Globus pallidus (tissue), 1 donor: ENCODE data around the gene WIPF3.

Source experiments
- DNase-seq: peaks from one replicate; pipeline ENCODE4 v3.0.0-alpha.2; 2015; ENCODE audit warnings: low spot score

WIPF3 gene

GRCh38 chr7:29915481-29916215, 109.3 kb downstream of the WIPF3 start:
- DNase-seq = no peak

GRCh38 chr7:29917641-29918040, 111.3 kb downstream of the WIPF3 start:
- DNase-seq = peak; percentile 41

GRCh38 chr7:29918850-29919249, 112.5 kb downstream of the WIPF3 start:
- DNase-seq = no peak

GRCh38 chr7:29919790-29920189, 113.5 kb downstream of the WIPF3 start:
- DNase-seq = no peak

- no peak for DNase-seq
These were observed 114.2 kb downstream of the WIPF3 start for GRCh38 chr7:29920491-29920890.

- peak; percentile 43 for DNase-seq
These were observed 115.2 kb downstream of the WIPF3 start for GRCh38 chr7:29921404-29922010.

GRCh38 chr7:29922921-29923700, 116.8 kb downstream of the WIPF3 start:
- no peak for DNase-seq

GRCh38 chr7:29924006-29924405, 117.7 kb downstream of the WIPF3 start:
- no peak for DNase-seq

GRCh38 chr7:29924684-29925083, 118.4 kb downstream of the WIPF3 start:
- no peak for DNase-seq

- DNase-seq = no peak
These were observed 119.9 kb downstream of the WIPF3 start for GRCh38 chr7:29926216-29926615.

- DNase-seq = peak; percentile 50
These were observed 120.4 kb downstream of the WIPF3 start for GRCh38 chr7:29926741-29927140.

- no peak for DNase-seq
These were observed 122.9 kb downstream of the WIPF3 start for GRCh38 chr7:29929018-29929807.

GRCh38 chr7:29935111-29935510, 128.8 kb downstream of the WIPF3 start:
- DNase-seq = no peak

- no peak for DNase-seq
These were observed 130.8 kb downstream of the WIPF3 start for GRCh38 chr7:29937132-29937531.

- no peak for DNase-seq
These were observed 133.9 kb downstream of the WIPF3 start for GRCh38 chr7:29940199-29940598.

- DNase-seq = no peak
These were observed 139.0 kb downstream of the WIPF3 start for GRCh38 chr7:29945259-29945809.

- DNase-seq = no peak
These were observed 140.3 kb downstream of the WIPF3 start for GRCh38 chr7:29946428-29947186.

GRCh38 chr7:29948587-29948986, 142.3 kb downstream of the WIPF3 start:
- no peak for DNase-seq

- no peak for DNase-seq
These were observed 144.2 kb downstream of the WIPF3 start for GRCh38 chr7:29950480-29950879.

GRCh38 chr7:29951206-29951605, 144.9 kb downstream of the WIPF3 start:
- DNase-seq = no peak

- no peak for DNase-seq
These were observed 147.5 kb downstream of the WIPF3 start for GRCh38 chr7:29953726-29954347.
